K562 (cell line): ENCODE data around the gene ARFGAP3. TPM values are rescaled to one million over a fixed set of nuclear protein-coding genes. Genes with fewer than 3 reads are reported as not detected.
A peak's percentile ranks its signal among the peaks of the same experiment; 100 is the strongest.

Source experiments
- ARID3A ChIP-seq: IDR thresholded peaks from 2 replicates; pipeline ENCODE4 v1.6.1; 2012; ENCODE audit warnings: low read depth, low read length, improper control_type of control experiment, borderline replicate concordance
- BRD9 ChIP-seq: fragments of 450-650 bp; IDR thresholded peaks from 2 replicates; pipeline ENCODE4 v1.6.1; 2018; ENCODE audit warnings: low read depth; ENCODE audit not compliant: partially characterized antibody
- BRF1 ChIP-seq: IDR thresholded peaks from 3 replicates; pipeline ENCODE4 v1.6.1; 2011; ENCODE audit warnings: borderline replicate concordance, mild to moderate bottlenecking; ENCODE audit not compliant: insufficient read length; ENCODE audit errors: extremely low read depth
- CEBPZ ChIP-seq: fragments of 150-350 bp; IDR thresholded peaks from 2 replicates; pipeline ENCODE4 v1.6.1; 2014; ENCODE audit warnings: low read depth, mild to moderate bottlenecking, low read length, borderline replicate concordance
- GABPB1 ChIP-seq: sonication (generic); formaldehyde crosslinking; IDR thresholded peaks from 2 replicates; pipeline ENCODE4 v1.8.0; 2022; ENCODE audit warnings: mild to moderate bottlenecking, missing genetic modification reagents
- GABPB2 ChIP-seq: fragments of 250-450 bp; sonication (Bioruptor Pico); conservative IDR thresholded peaks from 2 replicates; pipeline ENCODE4 v1.5.1; 2021; ENCODE audit warnings: mild to moderate bottlenecking
- GMEB1 ChIP-seq: fragments of 250-450 bp; sonication (Bioruptor Pico); IDR thresholded peaks from 2 replicates; pipeline ENCODE4 v1.4.0; 2020; ENCODE audit warnings: mild to moderate bottlenecking
- HDAC1 ChIP-seq, 2 experiments: fragments of 450-650 bp; IDR thresholded peaks; 2 replicates each; pipeline ENCODE4 v1.6.1; 2016 to 2017; ENCODE audit warnings: inconsistent platforms in 1 of 2, mild to moderate bottlenecking in 1 of 2, moderate library complexity in 1 of 2
- MTF1 ChIP-seq: fragments of 250-450 bp; sonication (Bioruptor Pico); IDR thresholded peaks from 2 replicates; pipeline ENCODE4 v1.9.0; 2021; ENCODE audit warnings: moderate library complexity, mild to moderate bottlenecking, inconsistent platforms, borderline replicate concordance
- PRMT5 ChIP-seq: sonication (generic); formaldehyde crosslinking; IDR thresholded peaks from 2 replicates; pipeline ENCODE4 v1.5.0; 2020; ENCODE audit warnings: missing genetic modification reagents
- RAD21 ChIP-seq, 2 experiments: fragments of 250-450 bp in 1 of 2; fragments of 450-650 bp in 1 of 2; sonication (Bioruptor Pico) in 1 of 2; formaldehyde crosslinking in 1 of 2; IDR thresholded peaks in 1 of 2; conservative IDR thresholded peaks in 1 of 2; 2 replicates each; pipeline versions ENCODE4 v1.4.0 to v1.8.0; 2020 to 2022; ENCODE audit warnings: mild to moderate bottlenecking in 2 of 2, moderate library complexity in 1 of 2
- RBFOX2 ChIP-seq: fragments of 200-400 bp; formaldehyde crosslinking; IDR thresholded peaks from 2 replicates; pipeline ENCODE4 v1.6.1; 2017; ENCODE audit warnings: low read depth, mild to moderate bottlenecking, low read length, moderate library complexity
- RBM22 ChIP-seq: fragments of 200-400 bp; formaldehyde crosslinking; IDR thresholded peaks from 2 replicates; pipeline ENCODE4 v1.6.1; 2018; ENCODE audit warnings: low read length, low read depth; ENCODE audit not compliant: poor library complexity, severe bottlenecking
- SRSF3 ChIP-seq: fragments of 200-400 bp; formaldehyde crosslinking; IDR thresholded peaks from 2 replicates; pipeline ENCODE4 v1.6.1; 2016; ENCODE audit warnings: mild to moderate bottlenecking, low read length, moderate library complexity; ENCODE audit not compliant: insufficient read depth
- SRSF7 ChIP-seq: fragments of 200-400 bp; formaldehyde crosslinking; optimal IDR thresholded peaks from 2 replicates; pipeline ENCODE3; 2017; ENCODE audit warnings: mild to moderate bottlenecking, low read depth, low read length
- TFAM ChIP-seq: fragments of 250-450 bp; sonication (Bioruptor Pico); conservative IDR thresholded peaks from 2 replicates; pipeline ENCODE4 v1.5.0; 2021; ENCODE audit warnings: mild to moderate bottlenecking, moderate library complexity
- ZBTB8A ChIP-seq: fragments of 450-650 bp; IDR thresholded peaks from 2 replicates; pipeline ENCODE4 v1.6.1; 2018; ENCODE audit warnings: mild to moderate bottlenecking, moderate library complexity; ENCODE audit not compliant: partially characterized antibody
- ZBTB9 ChIP-seq: fragments of 450-650 bp; formaldehyde crosslinking; IDR thresholded peaks from 2 replicates; pipeline ENCODE4 v1.4.0; 2020; ENCODE audit warnings: mild to moderate bottlenecking, moderate library complexity
- ZNF124 ChIP-seq: sonication (generic); formaldehyde crosslinking; IDR thresholded peaks from 2 replicates; pipeline ENCODE4 v1.8.1; 2022; ENCODE audit warnings: missing genetic modification reagents
- ZNF274 ChIP-seq: IDR thresholded peaks from 2 replicates; pipeline ENCODE4 v1.6.1; 2011; ENCODE audit warnings: low read depth, mild to moderate bottlenecking, low read length, moderate library complexity, borderline replicate concordance
- ZNF507 ChIP-seq: conservative IDR thresholded peaks from 2 replicates; pipeline ENCODE4 v1.6.1; 2017; ENCODE audit warnings: missing genetic modification characterization, missing compliant biosample characterization
- polyA plus RNA-seq, 8 experiments: library from polyadenylated mRNA; depleted of rRNA in 4 of 8; stranded (reverse) in 5 of 8; unstranded in 3 of 8; fragments of >200 nt; fragmentation: Nextera tagmentation in 2 of 8; fragmentation: Illumina TruSeq in 1 of 8; extraction: Ambion mirVana in 2 of 8; extraction: Trizol in 1 of 8; gene quantifications; 2 replicates each; pipeline versions ENCODE4 v1.2.1 to v1.2.3, GENCODE V29; 2011 to 2014; ENCODE audit warnings: inconsistent platforms in 1 of 8, missing spikeins in 1 of 8
- total RNA-seq, 7 experiments: library from RNA; depleted of rRNA in 6 of 7; stranded (reverse); fragments of >200 nt in 6 of 7; fragmentation: Illumina TruSeq in 2 of 7; extraction: Trizol in 2 of 7; gene quantifications; 2 replicates each; pipeline versions ENCODE4 v1.2.1 to v1.2.3, GENCODE V29; 2011 to 2021; ENCODE audit warnings: low replicate concordance in 1 of 7

ARFGAP3 gene
- total and polyA plus RNA-seq, 9 of the 15 experiments (the other 6 are each of a cell fraction or from before 2014, with no cell fraction given), result 14.2 to 31.9 (median 22.7) TPM

- TF ChIP-seq BRD9, result no peak
- TF ChIP-seq HDAC1 (IDR thresholded peaks at IDR 0.05), result peak in 1 of 2 experiments; percentile 70; a peak in 2 of 4 replicates
- no peak for TF ChIP-seq PRMT5
- TF ChIP-seq GABPB2, result no peak
- no peak for TF ChIP-seq SRSF7
- TF ChIP-seq ZNF274, result no peak
- no peak for TF ChIP-seq ZNF124
- TF ChIP-seq ARID3A, result 0 out of 2 replicates have a peak, but pooled peaks have one; percentile 15
- no peak for TF ChIP-seq RBM22
- TF ChIP-seq MTF1 (CRISPR knock-in tag), result no peak
- TF ChIP-seq CEBPZ, result no peak
- TF ChIP-seq ZBTB8A, result no peak
- TF ChIP-seq RAD21 (CRISPR knock-in tag; conservative IDR thresholded peaks at IDR 0.05 in 1 of 2, IDR thresholded peaks at IDR 0.05 in 1 of 2), result no peak
- TF ChIP-seq BRF1, result no peak
- TF ChIP-seq RBFOX2, result no peak
- TF ChIP-seq ZBTB9, result no peak
- TF ChIP-seq ZNF507 (tag), result no peak
- no peak for TF ChIP-seq SRSF3
- TF ChIP-seq TFAM, result no peak
- no peak for TF ChIP-seq GABPB1 (CRISPR knock-in tag)
- TF ChIP-seq GMEB1 (CRISPR knock-in tag), result no peak
Measured at GRCh38 chr22:42754658-42755057, 102.4 kb downstream of the ARFGAP3 start (continued).
